Tibial nerve (tissue), 4 donors: ENCODE results near the gene OSBPL10.

ENCODE experiments used
- CTCF ChIP-seq, 5 experiments: fragments of 200-600 bp in 3 of 5; fragments of 450-650 bp in 2 of 5; sonication (generic) in 3 of 5; IDR thresholded peaks; one replicate each; pipeline ENCODE4 v1.5.1; 2016 to 2019; ENCODE audit warnings: antibody characterized with exemption in 5 of 5, mild to moderate bottlenecking in 3 of 5, moderate library complexity in 2 of 5
- EP300 ChIP-seq, 2 donors: sonication (generic); formaldehyde crosslinking; IDR thresholded peaks; one replicate each; pipeline ENCODE4 v1.6.1; 2017; ENCODE audit warnings: antibody characterized with exemption in 2 of 2, mild to moderate bottlenecking in 1 of 2
- POLR2A ChIP-seq, 2 donors: fragments of 450-650 bp; IDR thresholded peaks; one replicate each; pipeline ENCODE4 v1.6.1; 2017; ENCODE audit warnings: antibody characterized with exemption in 2 of 2, mild to moderate bottlenecking in 2 of 2, moderate library complexity in 2 of 2

- TF ChIP-seq CTCF (IDR thresholded peaks at IDR 0.05), result no peak
- no peak for TF ChIP-seq POLR2A (IDR thresholded peaks at IDR 0.05)
- no peak for TF ChIP-seq EP300 (IDR thresholded peaks at IDR 0.05)
Observed at GRCh38 chr3:31810991-31811433, 170.1 kb downstream of the OSBPL10 start.
